GM19351 (cell line): ENCODE data around the gene IGSF23.
"Not testable (repeated sequence)": the region's sequence is repeated elsewhere in the genome, so short reads cannot be mapped to it uniquely, and the experiment has no call there.

Experiments used
- ATAC-seq: cut with Tn5 transposase; IDR thresholded peaks from one replicate; pipeline ENCODE4 v1.9.1; 2021; ENCODE audit warnings: mild to moderate bottlenecking, moderate library complexity; ENCODE audit not compliant: unreplicated experiment

The IGSF23 gene

GRCh38 chr19:44662691-44663385 lies 49.5 kb downstream of the IGSF23 start:
- no peak for ATAC-seq

GRCh38 chr19:44663996-44664395 lies 50.6 kb downstream of the IGSF23 start:
- no peak for ATAC-seq

- ATAC-seq: no peak
These were observed 51.6 kb downstream of the IGSF23 start for GRCh38 chr19:44664976-44665375.

GRCh38 chr19:44666852-44667556 lies 53.6 kb downstream of the IGSF23 start:
- ATAC-seq: no peak

GRCh38 chr19:44668985-44669764 lies 55.8 kb downstream of the IGSF23 start:
- no peak for ATAC-seq

GRCh38 chr19:44670027-44670426 lies 56.7 kb downstream of the IGSF23 start:
- not testable (repeated sequence) for ATAC-seq

GRCh38 chr19:44671400-44671799 lies 58.0 kb downstream of the IGSF23 start, which contains the start of gene CEACAM19:
TSS of gene CEACAM19 (plus strand) at chr19:44671482. CDS start at chr19:44671932, 450 bp downstream.
- ATAC-seq: no peak

- ATAC-seq: no peak
These were observed 58.9 kb downstream of the IGSF23 start for GRCh38 chr19:44672226-44672625.

GRCh38 chr19:44673510-44673909 lies 60.1 kb downstream of the IGSF23 start:
- ATAC-seq: no peak

GRCh38 chr19:44675521-44675920 lies 62.2 kb downstream of the IGSF23 start:
- ATAC-seq: no peak

- no peak for ATAC-seq
These were observed 63.9 kb downstream of the IGSF23 start for GRCh38 chr19:44677019-44677811.

- ATAC-seq: no peak
These were observed 67.2 kb downstream of the IGSF23 start for GRCh38 chr19:44680536-44680935.

GRCh38 chr19:44681992-44682790 lies 68.8 kb downstream of the IGSF23 start:
- no peak for ATAC-seq

- no peak for ATAC-seq
These were observed 69.4 kb downstream of the IGSF23 start for GRCh38 chr19:44682807-44683206.

GRCh38 chr19:44683434-44684210 lies 70.3 kb downstream of the IGSF23 start:
- ATAC-seq: no peak

GRCh38 chr19:44684396-44684795 lies 71.0 kb downstream of the IGSF23 start:
- ATAC-seq: not testable (repeated sequence)

GRCh38 chr19:44684892-44685863 lies 71.8 kb downstream of the IGSF23 start:
- no peak for ATAC-seq

GRCh38 chr19:44685877-44686276 lies 72.5 kb downstream of the IGSF23 start:
- ATAC-seq: no peak
